Motor neuron (in vitro differentiated cells): Measurements from ENCODE around the gene NKX2-8. TPM values are rescaled to one million over a fixed set of nuclear protein-coding genes. Genes with fewer than 3 reads are reported as not detected.
A peak's percentile ranks its signal among the peaks of the same experiment; 100 is the strongest.

Experiments used
- ATAC-seq, 8 experiments: fragments of 200-7000 bp; cut with Tn5 transposase; replicated peaks in 6 of 8; 2 replicates each; pipeline ENCODE4 v1.8.0; 2021; ENCODE audit warnings: mild to moderate bottlenecking in 8 of 8, moderate library complexity in 8 of 8
- H3K27ac ChIP-seq, 2 donors: fragments of 250-450 bp; sonication (Bioruptor Pico); 2 replicates each; pipeline ENCODE4 v1.9.0; 2021; ENCODE audit warnings: antibody characterized with exemption in 2 of 2, mild to moderate bottlenecking in 2 of 2, moderate library complexity in 1 of 2
- H3K4me1 ChIP-seq, 2 donors: fragments of 250-450 bp; sonication (Bioruptor Pico); replicated peaks in 1 of 2; 2 replicates each; pipeline ENCODE4 v1.6.1; 2021; ENCODE audit warnings: antibody characterized with exemption in 2 of 2, mild to moderate bottlenecking in 2 of 2, moderate library complexity in 1 of 2
- H3K4me3 ChIP-seq, 5 donors: fragments of 250-450 bp; sonication (Bioruptor Pico); 2 replicates each; pipeline ENCODE4 v1.9.0; 2021; ENCODE audit warnings: antibody characterized with exemption in 5 of 5, mild to moderate bottlenecking in 5 of 5, moderate library complexity in 4 of 5
- WGBS, 10 experiments: fragments of 450-650 bp; shearing (Covaris generic); methylation state at CpG; one replicate each; pipeline ENCODE4 v1.0.0; 2022; 5-methylcytosine and 5-hydroxymethylcytosine counted together
- in situ Hi-C, 9 experiments: fragments of 400-800 bp; cut with MboI; loops; one replicate each; pipeline ENCODE4 v1.15.0; 2021; ENCODE audit warnings: low sequenced_read_pairs in 9 of 9, low pct_unique_long_range_greater_than_20kb in 2 of 9; ENCODE audit not compliant: unreplicated experiment in 9 of 9
- total RNA-seq, 8 experiments: library from RNA; unstranded; fragments of 300-600 nt; gene quantifications; 2 replicates each; pipeline versions ENCODE4 v1.2.3 to v1.2.4, GENCODE V29; 2022

The NKX2-8 gene
- total RNA-seq, 8 experiments from 2014 or later = 0.11 to 0.57 (median 0.39) TPM; not detected in 4

- Histone ChIP-seq H3K4me3 (no peak overlapping the region), H3K27ac (no peak overlapping the region), H3K4me1 (no peaks in the 10 kb centered on the region)
- in situ Hi-C loops = no loop called here
- ATAC-seq = no peak
These were observed 9.1 kb upstream of the NKX2-8 start for GRCh38 chr14:36591482-36591881.

- in situ Hi-C loops = no loop called here
- Histone ChIP-seq H3K27ac (no peak overlapping the region), H3K4me1 (peaks cover 0 to 4% of the 10 kb centered on the region in 2 donors), H3K4me3 (no peak overlapping the region)
- WGBS, 10 experiments = 0 to 32% (median 17%) methylated on average over 2 to 7 of the region's 7 CpGs; no CpG with 5 or more reads in 1 of the 10 experiments
- ATAC-seq = no peak
These were observed 6.4 kb upstream of the NKX2-8 start for GRCh38 chr14:36588788-36589187.

- in situ Hi-C loops = no loop called here
These were observed 5.7 kb upstream of the NKX2-8 start for GRCh38 chr14:36588119-36588518.

GRCh38 chr14:36585100-36585499 is 2.7 kb upstream of the NKX2-8 start:
- ATAC-seq = no peak
- 17 to 41% (median 34%) methylated on average over 2 to 5 of the region's 5 CpGs; no CpG with 5 or more reads in 4 of the 10 experiments for WGBS, 10 experiments
- Histone ChIP-seq H3K4me3 (no peak overlapping the region), H3K27ac (no peak overlapping the region), H3K4me1 (peaks cover 4 to 23% of the 10 kb centered on the region in 2 donors)
- in situ Hi-C loops = no loop called here

More at GRCh38 chr14:36588119-36588518, 5.7 kb upstream of the NKX2-8 start:
- no peak overlapping the region for H3K4me3 ChIP-seq
- no peak overlapping the region for H3K27ac ChIP-seq
- 0 to 30% (median 9%) methylated on average over 2 to 5 of the region's 5 CpGs; no CpG with 5 or more reads in 2 of the 10 experiments for WGBS, 10 experiments
- H3K4me1 ChIP-seq = peaks cover 0 to 9% of the 10 kb centered on the region in 2 donors
- ATAC-seq = peak in 1 of 8 experiments; percentile 92

GRCh38 chr14:36583893-36584811 is 1.7 kb upstream of the NKX2-8 start:
- Histone ChIP-seq H3K4me1 (peaks cover 4 to 23% of the 10 kb centered on the region in 2 donors), H3K27ac (no peak overlapping the region), H3K4me3 (no peak overlapping the region)
- 4 to 54% (median 8%) methylated on average over 2 to 34 of the region's 53 CpGs; no CpG with 5 or more reads in 1 of the 10 experiments for WGBS, 10 experiments
- no peak for ATAC-seq
- in situ Hi-C loops = no loop called here

- 0 to 23% (median 12%) methylated on average over 1 to 12 of the region's 33 CpGs; no CpG with 5 or more reads in 6 of the 10 experiments for WGBS, 10 experiments
- peaks cover 4 to 23% of the 10 kb centered on the region in 2 donors for H3K4me1 ChIP-seq
- no peak overlapping the region for H3K4me3 ChIP-seq
- no peak overlapping the region for H3K27ac ChIP-seq
- in situ Hi-C loops = no loop called here
- no peak for ATAC-seq
These were observed 953 bp upstream of the NKX2-8 start for GRCh38 chr14:36583242-36583892.

GRCh38 chr14:36582874-36583241 is 444 bp upstream of the NKX2-8 start:
- H3K4me1 ChIP-seq = peaks cover 4 to 23% of the 10 kb centered on the region in 2 donors
- H3K27ac ChIP-seq = no peak overlapping the region
- in situ Hi-C loops = no loop called here
- ATAC-seq = no peak
- no peak overlapping the region for H3K4me3 ChIP-seq
- 6% methylated on average over 7 of the region's 15 CpGs; no CpG with 5 or more reads in 9 of the 10 experiments for WGBS, 10 experiments

GRCh38 chr14:36580856-36581831 is 1.3 kb downstream of the NKX2-8 start:
- in situ Hi-C loops = no loop called here
- H3K4me3 ChIP-seq = peak overlapping the region; percentile 26 to 42 (median 37)
- H3K27ac ChIP-seq = no peak overlapping the region
- 0 to 4% (median 0%) methylated on average over 4 to 6 of the region's 103 CpGs; no CpG with 5 or more reads in 6 of the 10 experiments for whole genome bisulfite sequencing, 10 experiments
- peak; percentile 49 to 80 (median 73) for ATAC-seq
- peaks cover 4 to 23% of the 10 kb centered on the region in 2 donors for H3K4me1 ChIP-seq

GRCh38 chr14:36580141-36580855 is 2.1 kb downstream of the NKX2-8 start:
- Histone ChIP-seq H3K4me3 (peak overlapping the region; percentile 26 to 42 (median 37)), H3K27ac (no peak overlapping the region), H3K4me1 (peaks cover 4 to 23% of the 10 kb centered on the region in 2 donors)
- in situ Hi-C loops = no loop called here
- 0 to 8% (median 1%) methylated on average over 3 to 15 of the region's 51 CpGs; no CpG with 5 or more reads in 2 of the 10 experiments for WGBS, 10 experiments
- no peak for ATAC-seq

GRCh38 chr14:36579573-36580140 is 2.8 kb downstream of the NKX2-8 start:
- Histone ChIP-seq H3K4me1 (peaks cover 4 to 23% of the 10 kb centered on the region in 2 donors), H3K27ac (no peak overlapping the region), H3K4me3 (no peak overlapping the region)
- no peak for ATAC-seq
- WGBS, 10 experiments = 0 to 13% (median 5%) methylated on average over 1 to 13 of the region's 22 CpGs; no CpG with 5 or more reads in 4 of the 10 experiments
- in situ Hi-C loops = no loop called here

- no peak overlapping the region for H3K4me3 ChIP-seq
- no peak for ATAC-seq
These were observed 3.3 kb downstream of the NKX2-8 start for GRCh38 chr14:36579001-36579555.

More at GRCh38 chr14:36579001-36579555, 3.3 kb downstream of the NKX2-8 start:
- H3K4me1 ChIP-seq = peaks cover 4 to 21% of the 10 kb centered on the region in 2 donors
- 28 to 71% (median 35%) methylated on average over 1 to 3 of the region's 4 CpGs; no CpG with 5 or more reads in 6 of the 10 experiments for WGBS, 10 experiments
- in situ Hi-C loops = no loop called here
- no peak overlapping the region for H3K27ac ChIP-seq
